Liver (tissue), 9 donors: ENCODE measurements around the gene IFNGR1. TPM values are rescaled to one million over a fixed set of nuclear protein-coding genes. Genes with fewer than 3 reads are reported as not detected.

ENCODE experiments used
- DNase-seq: peaks from one replicate; pipeline ENCODE4 v3.0.0-alpha.2; 2017; ENCODE audit warnings: low spot score
- H3K27ac ChIP-seq, 2 donors: one replicate each; pipeline ENCODE4 v1.7.0; 2013; ENCODE audit warnings: inconsistent platforms in 2 of 2, low read length in 2 of 2, control low read depth in 1 of 2, low read depth in 1 of 2, mild to moderate bottlenecking in 1 of 2
- H3K27me3 ChIP-seq, 4 donors: one replicate each; pipeline versions ENCODE4 v1.6.1 to v1.7.0; 2013; ENCODE audit warnings: low read length in 3 of 4, inconsistent platforms in 1 of 4, mild to moderate bottlenecking in 1 of 4, moderate library complexity in 1 of 4; ENCODE audit not compliant: control insufficient read depth in 4 of 4, insufficient read depth in 4 of 4
- H3K36me3 ChIP-seq, 4 donors: one replicate each; pipeline versions ENCODE4 v1.6.1 to v1.7.0; 2013; ENCODE audit warnings: low read length in 3 of 4, mild to moderate bottlenecking in 3 of 4, low read depth in 1 of 4, moderate library complexity in 1 of 4; ENCODE audit not compliant: control insufficient read depth in 4 of 4, insufficient read depth in 3 of 4
- H3K4me1 ChIP-seq, 4 donors: one replicate each; pipeline versions ENCODE4 v1.6.1 to v1.7.0; 2013; ENCODE audit warnings: low read length in 3 of 4, mild to moderate bottlenecking in 3 of 4, moderate library complexity in 1 of 4; ENCODE audit not compliant: control insufficient read depth in 4 of 4, insufficient read depth in 4 of 4
- H3K4me3 ChIP-seq, 3 donors: one replicate each; pipeline versions ENCODE4 v1.6.1 to v1.7.0; 2013; ENCODE audit warnings: low read length in 3 of 3, control low read depth in 1 of 3, low read depth in 1 of 3, mild to moderate bottlenecking in 1 of 3
- H3K9ac ChIP-seq, 2 donors: one replicate each; pipeline ENCODE4 v1.7.0; 2013; ENCODE audit warnings: low read length in 2 of 2, mild to moderate bottlenecking in 2 of 2, moderate library complexity in 2 of 2, control low read depth in 1 of 2, low read depth in 1 of 2
- H3K9me3 ChIP-seq, 4 donors: one replicate each; pipeline versions ENCODE4 v1.6.1 to v1.7.0; 2013; ENCODE audit warnings: low read length in 3 of 4; ENCODE audit not compliant: control insufficient read depth in 4 of 4
- HNF4A ChIP-seq, 2 donors: conservative IDR thresholded peaks; 2 replicates each; pipeline ENCODE4 v1.6.1; 2016; ENCODE audit warnings: antibody characterized with exemption in 2 of 2, mild to moderate bottlenecking in 2 of 2
- RAD21 ChIP-seq, 2 donors: IDR thresholded peaks; 2 replicates each; pipeline ENCODE4 v1.6.1; 2016; ENCODE audit warnings: antibody characterized with exemption in 2 of 2, mild to moderate bottlenecking in 2 of 2
- SP1 ChIP-seq: IDR thresholded peaks from 2 replicates; pipeline ENCODE4 v1.6.1; 2018; ENCODE audit warnings: antibody characterized with exemption, mild to moderate bottlenecking
- YY1 ChIP-seq: IDR thresholded peaks from 2 replicates; pipeline ENCODE4 v1.6.1; 2016; ENCODE audit warnings: antibody characterized with exemption, mild to moderate bottlenecking
- WGBS: extraction: QIAGEN DNeasy Blood & Tissue Kit; methylation state at CpG from one replicate; pipeline ENCODE4 v1.1.7; 2013; 5-methylcytosine and 5-hydroxymethylcytosine counted together
- polyA plus RNA-seq, 2 donors: library from polyadenylated mRNA; stranded (reverse) in 1 of 2; unstranded in 1 of 2; fragments of 200-250 nt in 1 of 2; fragments of >200 nt in 1 of 2; fragmentation: Nextera tagmentation in 1 of 2; extraction: Ambion mirVana in 1 of 2; gene quantifications; one replicate each; pipeline versions ENCODE4 v1.2.1 to v1.2.3, GENCODE V29; 2013 to 2015
- total RNA-seq, 2 donors: library from RNA; depleted of rRNA; stranded (reverse); fragments of >200 nt; gene quantifications; one replicate each; pipeline ENCODE4 v1.2.3, GENCODE V29; 2014
- TF ChIP-seq, protein P1 (sequence below): IDR thresholded peaks from 2 replicates; pipeline ENCODE4 v1.6.1; 2016; ENCODE audit warnings: antibody characterized with exemption, mild to moderate bottlenecking
- TF ChIP-seq, protein P2 (sequence below): IDR thresholded peaks from 2 replicates; pipeline ENCODE4 v1.6.1; 2016; ENCODE audit warnings: antibody characterized with exemption
- donor health status: healthy.
- donor health status: healthy.
- donor health status: healthy.
- donor health status: healthy.
- donor health status: healthy.

Gene IFNGR1
- total and polyA plus RNA-seq, 4 donors = 33.9 to 57.8 (median 39.0) TPM

DNA sequence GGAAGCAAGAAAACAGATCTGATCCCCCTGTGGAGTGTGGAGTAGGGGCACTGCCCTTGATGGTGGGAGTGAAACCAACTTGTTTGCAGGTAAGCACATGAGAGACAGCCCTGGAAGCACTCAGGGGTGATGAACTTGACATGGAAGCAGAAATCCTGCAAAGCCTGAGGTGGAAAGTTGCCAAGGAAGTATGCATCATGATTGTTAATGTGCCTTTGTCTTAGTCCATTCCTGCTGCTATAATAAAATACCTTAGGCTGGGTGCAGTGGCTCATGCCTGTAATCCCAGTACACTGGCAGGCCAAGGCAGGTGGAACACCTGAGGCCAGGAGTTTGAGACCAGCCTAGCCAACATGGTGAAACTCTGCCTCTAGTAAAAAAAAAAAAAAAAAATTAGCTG is 40.2 kb upstream of the IFNGR1 start:
- Histone ChIP-seq H3K4me1 (peaks cover 0 to 3% (median 0%) of the 10 kb centered on the region in 4 donors), H3K27me3 (no peaks in the 10 kb centered on the region), H3K9ac (no peak overlapping the region), H3K4me3 (no peak overlapping the region), H3K36me3 (no peaks in the 10 kb centered on the region), H3K27ac (no peak overlapping the region), H3K9me3 (peaks cover 0 to 8% (median 2%) of the 10 kb centered on the region in 4 donors)
- DNase-seq = no peak
- no peak for TF ChIP-seq HNF4A (conservative IDR thresholded peaks at IDR 0.05)
- TF ChIP-seq, protein P1, sequence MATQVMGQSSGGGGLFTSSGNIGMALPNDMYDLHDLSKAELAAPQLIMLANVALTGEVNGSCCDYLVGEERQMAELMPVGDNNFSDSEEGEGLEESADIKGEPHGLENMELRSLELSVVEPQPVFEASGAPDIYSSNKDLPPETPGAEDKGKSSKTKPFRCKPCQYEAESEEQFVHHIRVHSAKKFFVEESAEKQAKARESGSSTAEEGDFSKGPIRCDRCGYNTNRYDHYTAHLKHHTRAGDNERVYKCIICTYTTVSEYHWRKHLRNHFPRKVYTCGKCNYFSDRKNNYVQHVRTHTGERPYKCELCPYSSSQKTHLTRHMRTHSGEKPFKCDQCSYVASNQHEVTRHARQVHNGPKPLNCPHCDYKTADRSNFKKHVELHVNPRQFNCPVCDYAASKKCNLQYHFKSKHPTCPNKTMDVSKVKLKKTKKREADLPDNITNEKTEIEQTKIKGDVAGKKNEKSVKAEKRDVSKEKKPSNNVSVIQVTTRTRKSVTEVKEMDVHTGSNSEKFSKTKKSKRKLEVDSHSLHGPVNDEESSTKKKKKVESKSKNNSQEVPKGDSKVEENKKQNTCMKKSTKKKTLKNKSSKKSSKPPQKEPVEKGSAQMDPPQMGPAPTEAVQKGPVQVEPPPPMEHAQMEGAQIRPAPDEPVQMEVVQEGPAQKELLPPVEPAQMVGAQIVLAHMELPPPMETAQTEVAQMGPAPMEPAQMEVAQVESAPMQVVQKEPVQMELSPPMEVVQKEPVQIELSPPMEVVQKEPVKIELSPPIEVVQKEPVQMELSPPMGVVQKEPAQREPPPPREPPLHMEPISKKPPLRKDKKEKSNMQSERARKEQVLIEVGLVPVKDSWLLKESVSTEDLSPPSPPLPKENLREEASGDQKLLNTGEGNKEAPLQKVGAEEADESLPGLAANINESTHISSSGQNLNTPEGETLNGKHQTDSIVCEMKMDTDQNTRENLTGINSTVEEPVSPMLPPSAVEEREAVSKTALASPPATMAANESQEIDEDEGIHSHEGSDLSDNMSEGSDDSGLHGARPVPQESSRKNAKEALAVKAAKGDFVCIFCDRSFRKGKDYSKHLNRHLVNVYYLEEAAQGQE = no peak

DNA sequence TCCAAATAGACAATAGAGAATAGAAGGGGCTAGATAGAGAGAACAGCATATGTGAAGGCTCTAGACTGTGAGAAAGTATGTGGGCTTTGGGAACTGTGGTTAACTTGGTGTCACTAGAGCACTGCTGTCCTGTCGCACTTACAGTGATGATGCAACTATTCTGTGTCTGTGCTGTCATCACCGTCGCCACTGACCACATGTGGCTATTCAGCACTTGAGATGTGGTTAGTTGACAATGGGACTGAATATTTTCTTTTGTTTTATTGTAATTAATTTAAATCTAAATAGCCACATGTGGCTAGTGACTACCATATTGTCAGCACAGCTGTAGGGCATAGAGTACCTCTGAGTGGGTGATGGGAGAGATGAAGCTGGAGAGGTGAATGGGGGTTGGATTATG is 39.0 kb upstream of the IFNGR1 start:
- 79% methylated on average over 3 of the region's 3 CpGs for WGBS
- DNase-seq = no peak
- H3K9ac ChIP-seq = no peak overlapping the region
- TF ChIP-seq SP1 (no peak), YY1 (no peak), RAD21 (IDR thresholded peaks at IDR 0.05) (no peak)
- TF ChIP-seq, protein P1 = no peak
- TF ChIP-seq, protein P2, sequence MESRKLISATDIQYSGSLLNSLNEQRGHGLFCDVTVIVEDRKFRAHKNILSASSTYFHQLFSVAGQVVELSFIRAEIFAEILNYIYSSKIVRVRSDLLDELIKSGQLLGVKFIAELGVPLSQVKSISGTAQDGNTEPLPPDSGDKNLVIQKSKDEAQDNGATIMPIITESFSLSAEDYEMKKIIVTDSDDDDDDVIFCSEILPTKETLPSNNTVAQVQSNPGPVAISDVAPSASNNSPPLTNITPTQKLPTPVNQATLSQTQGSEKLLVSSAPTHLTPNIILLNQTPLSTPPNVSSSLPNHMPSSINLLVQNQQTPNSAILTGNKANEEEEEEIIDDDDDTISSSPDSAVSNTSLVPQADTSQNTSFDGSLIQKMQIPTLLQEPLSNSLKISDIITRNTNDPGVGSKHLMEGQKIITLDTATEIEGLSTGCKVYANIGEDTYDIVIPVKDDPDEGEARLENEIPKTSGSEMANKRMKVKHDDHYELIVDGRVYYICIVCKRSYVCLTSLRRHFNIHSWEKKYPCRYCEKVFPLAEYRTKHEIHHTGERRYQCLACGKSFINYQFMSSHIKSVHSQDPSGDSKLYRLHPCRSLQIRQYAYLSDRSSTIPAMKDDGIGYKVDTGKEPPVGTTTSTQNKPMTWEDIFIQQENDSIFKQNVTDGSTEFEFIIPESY = no peak
- no peaks in the 10 kb centered on the region for H3K36me3 ChIP-seq
- H3K4me3 ChIP-seq = no peak overlapping the region
- H3K27ac ChIP-seq = no peak overlapping the region
- peaks cover 0 to 8% (median 2%) of the 10 kb centered on the region in 4 donors for H3K9me3 ChIP-seq
- no peaks in the 10 kb centered on the region for H3K27me3 ChIP-seq
- H3K4me1 ChIP-seq = peaks cover 0 to 3% (median 0%) of the 10 kb centered on the region in 4 donors
